ENCODE results near the gene SLC44A3. TPM values are rescaled to one million over a fixed set of nuclear protein-coding genes. Genes with fewer than 3 reads are reported as not detected.

Gene SLC44A3
- total RNA-seq, 2 donors from 2014 or later = 55.4 to 71.4 TPM

DNA sequence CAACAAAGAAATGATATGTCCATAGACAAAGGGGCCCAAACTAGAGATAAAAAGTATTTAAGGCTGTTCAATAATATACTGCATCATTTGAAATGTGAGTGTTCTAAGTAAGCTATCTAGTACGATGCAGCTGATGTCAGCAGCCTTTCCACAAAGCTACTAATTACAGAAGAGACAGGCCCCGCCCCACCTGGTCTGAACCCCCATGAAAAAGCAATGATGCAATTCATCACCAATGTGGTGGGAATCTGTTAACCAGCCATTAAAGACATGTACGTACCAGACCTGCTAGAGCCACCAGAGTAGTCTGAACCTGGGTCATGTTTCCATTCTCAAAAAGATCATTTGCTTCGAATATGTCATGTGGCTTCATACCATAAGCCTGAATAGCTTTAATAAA lies 81.7 kb downstream of the SLC44A3 start:
- H3K4me1 ChIP-seq = no peaks in the 10 kb centered on the region
- no peak for DNase-seq
- H3K4me3 ChIP-seq = no peak overlapping the region
- no peak overlapping the region for H3K27ac ChIP-seq
- H3K9ac ChIP-seq (ENCODE audit: low read depth in 2 of 2, low read length in 2 of 2) = no peak overlapping the region
- intact Hi-C loops (cut with DNase I) = no loop called here
- no peaks in the 10 kb centered on the region for H3K27me3 ChIP-seq
- TF ChIP-seq, protein P1, sequence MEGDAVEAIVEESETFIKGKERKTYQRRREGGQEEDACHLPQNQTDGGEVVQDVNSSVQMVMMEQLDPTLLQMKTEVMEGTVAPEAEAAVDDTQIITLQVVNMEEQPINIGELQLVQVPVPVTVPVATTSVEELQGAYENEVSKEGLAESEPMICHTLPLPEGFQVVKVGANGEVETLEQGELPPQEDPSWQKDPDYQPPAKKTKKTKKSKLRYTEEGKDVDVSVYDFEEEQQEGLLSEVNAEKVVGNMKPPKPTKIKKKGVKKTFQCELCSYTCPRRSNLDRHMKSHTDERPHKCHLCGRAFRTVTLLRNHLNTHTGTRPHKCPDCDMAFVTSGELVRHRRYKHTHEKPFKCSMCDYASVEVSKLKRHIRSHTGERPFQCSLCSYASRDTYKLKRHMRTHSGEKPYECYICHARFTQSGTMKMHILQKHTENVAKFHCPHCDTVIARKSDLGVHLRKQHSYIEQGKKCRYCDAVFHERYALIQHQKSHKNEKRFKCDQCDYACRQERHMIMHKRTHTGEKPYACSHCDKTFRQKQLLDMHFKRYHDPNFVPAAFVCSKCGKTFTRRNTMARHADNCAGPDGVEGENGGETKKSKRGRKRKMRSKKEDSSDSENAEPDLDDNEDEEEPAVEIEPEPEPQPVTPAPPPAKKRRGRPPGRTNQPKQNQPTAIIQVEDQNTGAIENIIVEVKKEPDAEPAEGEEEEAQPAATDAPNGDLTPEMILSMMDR (IDR thresholded peaks at IDR 0.05) = no peak
- H3K9me3 ChIP-seq = no peaks in the 10 kb centered on the region
- peaks cover 6% of the 10 kb centered on the region for H3K36me3 ChIP-seq

GRCh38 chr1:94903280-94904009 lies 83.3 kb downstream of the SLC44A3 start:
- Histone ChIP-seq H3K27me3 (no peaks in the 10 kb centered on the region), H3K4me3 (no peak overlapping the region), H3K36me3 (no peaks in the 10 kb centered on the region), H3K9me3 (no peaks in the 10 kb centered on the region), H3K27ac (no peak overlapping the region), H3K4me1 (no peaks in the 10 kb centered on the region), H3K9ac (ENCODE audit: low read depth in 2 of 2, low read length in 2 of 2) (no peak overlapping the region)
- TF ChIP-seq, protein P1 (IDR thresholded peaks at IDR 0.05) = no peak
- no peak for DNase-seq
- intact Hi-C loops (cut with DNase I) = no loop called here

- Histone ChIP-seq H3K27me3 (no peaks in the 10 kb centered on the region), H3K27ac (no peak overlapping the region), H3K9me3 (no peaks in the 10 kb centered on the region), H3K4me1 (no peaks in the 10 kb centered on the region), H3K9ac (ENCODE audit: low read depth in 2 of 2, low read length in 2 of 2) (no peak overlapping the region), H3K4me3 (no peak overlapping the region), H3K36me3 (no peaks in the 10 kb centered on the region)
- DNase-seq = no peak
- TF ChIP-seq, protein P1 (IDR thresholded peaks at IDR 0.05) = no peak
- intact Hi-C loops (cut with DNase I) = no loop called here
These were observed 85.0 kb downstream of the SLC44A3 start for GRCh38 chr1:94905207-94905606.

DNA sequence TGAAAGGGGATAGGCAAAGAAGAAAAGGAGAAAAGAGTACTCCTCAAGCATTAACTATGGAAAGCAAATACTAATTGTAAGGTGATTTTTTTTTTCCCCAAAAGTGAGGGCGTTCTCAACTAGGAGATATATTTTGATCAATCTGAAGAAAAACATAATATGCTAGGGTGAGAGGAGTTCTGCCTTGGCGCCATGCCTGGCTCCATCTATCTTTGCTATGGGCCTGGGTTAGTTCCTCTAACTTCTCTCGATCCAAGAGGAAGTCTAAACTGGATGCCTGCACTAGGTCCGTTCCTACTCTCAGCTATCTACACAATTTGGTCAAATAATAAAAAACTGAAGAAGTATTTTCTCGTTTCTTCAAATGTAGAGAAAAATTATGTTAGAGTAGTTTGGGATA lies 86.2 kb downstream of the SLC44A3 start:
- intact Hi-C loops (cut with DNase I) = no loop called here
- Histone ChIP-seq H3K9me3 (no peaks in the 10 kb centered on the region), H3K9ac (ENCODE audit: low read depth in 2 of 2, low read length in 2 of 2) (no peak overlapping the region), H3K27ac (no peak overlapping the region), H3K27me3 (no peaks in the 10 kb centered on the region), H3K4me1 (no peaks in the 10 kb centered on the region), H3K4me3 (no peak overlapping the region), H3K36me3 (no peaks in the 10 kb centered on the region)
- no peak for DNase-seq
- TF ChIP-seq, protein P1 (IDR thresholded peaks at IDR 0.05) = no peak

DNA sequence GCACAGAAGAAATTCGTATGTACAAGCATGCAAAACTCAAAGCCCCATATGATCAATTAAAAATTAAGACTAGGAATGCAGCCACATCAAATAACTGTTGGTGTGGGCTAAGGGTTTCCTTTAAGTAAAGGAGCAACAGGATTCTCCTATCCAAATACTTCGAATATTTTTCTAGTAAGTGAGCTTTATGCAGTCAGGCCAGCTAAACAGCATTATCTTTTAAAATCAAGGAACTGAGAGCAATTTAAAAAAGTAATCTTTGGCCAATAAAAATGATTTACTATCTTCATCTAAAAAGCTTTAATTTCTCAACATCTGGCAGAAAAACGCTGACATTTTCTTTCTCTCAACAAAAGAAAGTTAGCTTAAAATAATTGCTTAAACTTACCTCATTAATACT lies 87.0 kb downstream of the SLC44A3 start:
- TF ChIP-seq, protein P1 (IDR thresholded peaks at IDR 0.05) = no peak
- no peak for DNase-seq
- Histone ChIP-seq H3K4me3 (no peak overlapping the region), H3K27me3 (no peaks in the 10 kb centered on the region), H3K36me3 (no peaks in the 10 kb centered on the region), H3K9me3 (no peaks in the 10 kb centered on the region), H3K27ac (no peak overlapping the region), H3K4me1 (no peaks in the 10 kb centered on the region), H3K9ac (ENCODE audit: low read depth in 2 of 2, low read length in 2 of 2) (no peak overlapping the region)
- intact Hi-C loops (cut with DNase I) = no loop called here
